CD14-positive monocyte (primary cell): Measurements from ENCODE around the gene CAMK1D. TPM values are rescaled to one million over a fixed set of nuclear protein-coding genes. Genes with fewer than 3 reads are reported as not detected.

ENCODE experiments used
- DNase-seq, 3 donors: peaks; one replicate each; pipeline ENCODE4 v3.0.0-alpha.2; 2011 to 2022
- H2AFZ ChIP-seq: 2 replicates; pipeline ENCODE4 v1.6.0; 2012; ENCODE audit warnings: mild to moderate bottlenecking, low read depth, low read length, inconsistent platforms; ENCODE audit not compliant: insufficient read depth, poor library complexity, severe bottlenecking
- H3K27ac ChIP-seq, 2 donors: 1 replicate in 1 of 2; 2 replicates in 1 of 2; pipeline ENCODE4 v1.5.1; 2012 to 2013; ENCODE audit warnings: low read length in 2 of 2, control low read depth in 1 of 2, inconsistent platforms in 1 of 2, low read depth in 1 of 2, mild to moderate bottlenecking in 1 of 2
- H3K27me3 ChIP-seq, 2 donors: one replicate each; pipeline versions ENCODE4 v1.6.0 to v1.6.1; 2011 to 2013; ENCODE audit warnings: low read length in 2 of 2; ENCODE audit not compliant: control insufficient read depth in 2 of 2, insufficient read depth in 2 of 2
- H3K36me3 ChIP-seq, 2 donors: replicated peaks in 1 of 2; 1 replicate in 1 of 2; 2 replicates in 1 of 2; pipeline versions ENCODE4 v1.5.1 to v1.6.1; 2012 to 2013; ENCODE audit warnings: low read length in 2 of 2, control low read depth in 1 of 2, inconsistent platforms in 1 of 2, mild to moderate bottlenecking in 1 of 2; ENCODE audit not compliant: insufficient read depth in 2 of 2, control insufficient read depth in 1 of 2
- H3K4me1 ChIP-seq, 2 donors: 1 replicate in 1 of 2; 2 replicates in 1 of 2; pipeline versions ENCODE4 v1.5.1 to v1.6.1; 2012 to 2013; ENCODE audit warnings: low read length in 2 of 2, control low read depth in 1 of 2, inconsistent platforms in 1 of 2, mild to moderate bottlenecking in 1 of 2, moderate library complexity in 1 of 2; ENCODE audit not compliant: insufficient read depth in 2 of 2, control insufficient read depth in 1 of 2
- H3K4me2 ChIP-seq: replicated peaks from 2 replicates; pipeline ENCODE3; 2012; ENCODE audit warnings: low read length, moderate library complexity, mild to moderate bottlenecking; ENCODE audit not compliant: poor library complexity, severe bottlenecking; ENCODE audit errors: extremely low read depth
- H3K4me3 ChIP-seq, 3 experiments: fragments of 200-600 bp in 1 of 3; sonication (generic) in 1 of 3; replicated peaks in 1 of 3; 1 replicate in 2 of 3; 2 replicates in 1 of 3; pipeline ENCODE4 v1.5.1; 2011 to 2013; ENCODE audit warnings: low read length in 3 of 3, mild to moderate bottlenecking in 3 of 3, control low read depth in 2 of 3, low read depth in 2 of 3, inconsistent platforms in 1 of 3, moderate library complexity in 1 of 3
- H3K79me2 ChIP-seq: 2 replicates; pipeline ENCODE4 v1.6.0; 2012; ENCODE audit warnings: mild to moderate bottlenecking, control low read depth, inconsistent platforms, low read length, moderate library complexity; ENCODE audit not compliant: insufficient read depth
- H3K9ac ChIP-seq: 2 replicates; pipeline ENCODE4 v1.6.0; 2017; ENCODE audit warnings: low read length, mild to moderate bottlenecking; ENCODE audit not compliant: insufficient read depth, poor library complexity, severe bottlenecking
- H3K9me3 ChIP-seq, 2 donors: replicated peaks in 1 of 2; 1 replicate in 1 of 2; 2 replicates in 1 of 2; pipeline versions ENCODE4 v1.5.1 to v1.6.1; 2012 to 2013; ENCODE audit warnings: low read length in 2 of 2, control low read depth in 1 of 2; ENCODE audit not compliant: control insufficient read depth in 1 of 2, insufficient read depth in 1 of 2
- H4K20me1 ChIP-seq: 2 replicates; pipeline ENCODE4 v1.6.0; 2012; ENCODE audit warnings: mild to moderate bottlenecking, low read length, control low read depth, moderate library complexity; ENCODE audit not compliant: insufficient read depth
- H3K27ac Mint-ChIP-seq, 7 donors: one replicate each; pipeline ENCODE4 v1.8.0; 2020; ENCODE audit warnings: mild to moderate bottlenecking in 7 of 7, mixed read lengths in 7 of 7, moderate library complexity in 6 of 7, inconsistent platforms in 2 of 7
- H3K27me3 Mint-ChIP-seq, 3 donors: one replicate each; pipeline ENCODE4 v1.8.0; 2021 to 2022; ENCODE audit warnings: low read depth in 3 of 3, mild to moderate bottlenecking in 3 of 3, mixed read lengths in 3 of 3, moderate library complexity in 3 of 3, inconsistent platforms in 1 of 3
- H3K36me3 Mint-ChIP-seq, 2 donors: one replicate each; pipeline ENCODE4 v1.8.0; 2020; ENCODE audit warnings: mixed read lengths in 2 of 2, inconsistent platforms in 1 of 2, mild to moderate bottlenecking in 1 of 2
- H3K4me1 Mint-ChIP-seq: one replicate; pipeline ENCODE4 v1.8.0; 2020; ENCODE audit warnings: mild to moderate bottlenecking, mixed read lengths
- H3K4me3 Mint-ChIP-seq, 2 donors: one replicate each; pipeline ENCODE4 v1.8.0; 2020; ENCODE audit warnings: mild to moderate bottlenecking in 2 of 2, mixed read lengths in 2 of 2, moderate library complexity in 1 of 2
- H3K9me3 Mint-ChIP-seq, 7 donors: one replicate each; pipeline ENCODE4 v1.8.0; 2020 to 2022; ENCODE audit warnings: mixed read lengths in 7 of 7, mild to moderate bottlenecking in 6 of 7, moderate library complexity in 6 of 7, inconsistent platforms in 2 of 7
- WGBS: methylation state at CpG from one replicate; pipeline ENCODE4 v1.1.5; 2013; ENCODE audit warnings: missing lambda C conversion rate; ENCODE audit not compliant: insufficient coverage; 5-methylcytosine and 5-hydroxymethylcytosine counted together
- intact Hi-C, 2 donors: fragments of 100-400 bp; cut with micrococcal nuclease; formaldehyde crosslinking; loops; one replicate each; pipeline versions ENCODE4 v1.15.0 to v1.15.1; 2023
- polyA plus RNA-seq, 3 donors: library from polyadenylated mRNA; depleted of rRNA in 1 of 3; unstranded in 2 of 3; stranded (reverse) in 1 of 3; fragments of 300-500 nt in 2 of 3; fragments of >200 nt in 1 of 3; fragmentation: Illumina TruSeq in 2 of 3; gene quantifications; 1 replicate in 2 of 3; 2 replicates in 1 of 3; pipeline ENCODE4 v1.2.3, GENCODE V29; 2012 to 2021
- TF ChIP-seq, protein P1 (sequence below): fragments of 200-600 bp; IDR thresholded peaks from one replicate; pipeline ENCODE4 v1.8.0; 2022; ENCODE audit warnings: antibody characterized with exemption, mild to moderate bottlenecking

Gene CAMK1D
- polyA plus RNA-seq, 3 donors = 6.7 to 11.8 (median 7.1) TPM

DNA sequence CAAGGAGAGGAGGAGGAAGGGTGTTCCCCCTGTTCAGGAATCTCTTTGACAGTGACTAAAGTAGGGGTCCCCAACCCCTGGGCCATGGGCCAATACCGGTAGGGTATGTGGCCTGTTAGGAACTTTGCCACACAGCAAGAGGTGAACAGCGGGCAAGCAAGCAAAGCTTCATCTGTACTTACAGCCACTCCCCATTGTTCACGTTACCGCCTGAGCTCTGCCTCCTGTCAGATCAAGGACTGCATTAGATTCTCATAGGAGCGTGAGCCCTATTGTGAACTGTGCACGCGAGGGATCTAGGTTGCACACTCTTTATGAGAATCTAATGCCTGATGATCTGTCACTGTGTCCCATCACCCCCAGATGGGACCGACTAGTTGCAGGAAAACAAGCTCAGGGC lies 201.6 kb downstream of the CAMK1D start:
- Histone ChIP-seq H3K27ac (no peak overlapping the region), H3K4me2 (no peak overlapping the region), H3K27me3 (no peaks in the 10 kb centered on the region), H3K4me1 (no peaks in the 10 kb centered on the region), H3K4me3 (no peak overlapping the region), H3K36me3 (no peaks in the 10 kb centered on the region), H3K9ac (no peak overlapping the region), H4K20me1 (peaks cover 56% of the 10 kb centered on the region), H3K9me3 (no peaks in the 10 kb centered on the region), H3K79me2 (no peaks in the 10 kb centered on the region), H2AFZ (no peak overlapping the region)
- no peaks in the 10 kb centered on the region for H3K27me3 Mint-ChIP-seq
- H3K4me1 Mint-ChIP-seq = peaks cover 9% of the 10 kb centered on the region
- H3K27ac Mint-ChIP-seq = no peak overlapping the region
- peaks cover 5% of the 10 kb centered on the region in 2 donors for H3K36me3 Mint-ChIP-seq
- TF ChIP-seq, protein P1, sequence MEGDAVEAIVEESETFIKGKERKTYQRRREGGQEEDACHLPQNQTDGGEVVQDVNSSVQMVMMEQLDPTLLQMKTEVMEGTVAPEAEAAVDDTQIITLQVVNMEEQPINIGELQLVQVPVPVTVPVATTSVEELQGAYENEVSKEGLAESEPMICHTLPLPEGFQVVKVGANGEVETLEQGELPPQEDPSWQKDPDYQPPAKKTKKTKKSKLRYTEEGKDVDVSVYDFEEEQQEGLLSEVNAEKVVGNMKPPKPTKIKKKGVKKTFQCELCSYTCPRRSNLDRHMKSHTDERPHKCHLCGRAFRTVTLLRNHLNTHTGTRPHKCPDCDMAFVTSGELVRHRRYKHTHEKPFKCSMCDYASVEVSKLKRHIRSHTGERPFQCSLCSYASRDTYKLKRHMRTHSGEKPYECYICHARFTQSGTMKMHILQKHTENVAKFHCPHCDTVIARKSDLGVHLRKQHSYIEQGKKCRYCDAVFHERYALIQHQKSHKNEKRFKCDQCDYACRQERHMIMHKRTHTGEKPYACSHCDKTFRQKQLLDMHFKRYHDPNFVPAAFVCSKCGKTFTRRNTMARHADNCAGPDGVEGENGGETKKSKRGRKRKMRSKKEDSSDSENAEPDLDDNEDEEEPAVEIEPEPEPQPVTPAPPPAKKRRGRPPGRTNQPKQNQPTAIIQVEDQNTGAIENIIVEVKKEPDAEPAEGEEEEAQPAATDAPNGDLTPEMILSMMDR = no peak
- WGBS = 96% methylated on average over 6 of the region's 8 CpGs
- H3K4me3 Mint-ChIP-seq = no peak overlapping the region
- peaks cover 0 to 2% (median 0%) of the 10 kb centered on the region in 7 donors for H3K9me3 Mint-ChIP-seq
- intact Hi-C loops = no loop called here
- no peak for DNase-seq

DNA sequence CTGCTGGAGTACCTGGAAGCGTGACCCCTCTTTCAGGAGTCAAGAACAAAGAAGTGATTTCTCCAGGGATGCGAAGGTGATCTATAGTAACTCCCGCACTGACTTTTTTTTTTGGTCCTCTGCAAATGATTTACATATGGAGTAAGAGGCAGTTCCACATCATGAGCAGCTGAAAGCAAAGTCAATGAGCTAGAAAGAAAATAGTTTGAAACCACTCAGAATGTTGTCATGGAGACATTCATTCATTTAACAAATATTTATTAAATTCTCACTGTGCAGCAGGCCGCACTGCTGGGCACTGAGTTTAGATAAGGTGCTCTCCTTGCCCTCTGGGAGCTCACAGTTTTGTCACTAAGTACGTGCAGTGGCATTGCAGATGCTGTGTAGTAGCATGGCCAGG lies 206.7 kb downstream of the CAMK1D start:
- 97% methylated on average over 3 of the region's 5 CpGs for WGBS
- no peak for DNase-seq
- Histone ChIP-seq H3K4me2 (no peak overlapping the region), H3K9ac (no peak overlapping the region), H3K4me3 (no peak overlapping the region), H3K79me2 (no peaks in the 10 kb centered on the region), H2AFZ (no peak overlapping the region), H3K27ac (no peak overlapping the region), H3K4me1 (peaks cover 0 to 2% of the 10 kb centered on the region in 2 donors), H3K9me3 (no peaks in the 10 kb centered on the region), H3K36me3 (no peaks in the 10 kb centered on the region), H4K20me1 (peaks cover 56% of the 10 kb centered on the region), H3K27me3 (no peaks in the 10 kb centered on the region)
- peaks cover 1% of the 10 kb centered on the region for H3K4me1 Mint-ChIP-seq
- H3K36me3 Mint-ChIP-seq = peaks cover 5% of the 10 kb centered on the region in 2 donors
- H3K27me3 Mint-ChIP-seq = no peaks in the 10 kb centered on the region
- no peak overlapping the region for H3K4me3 Mint-ChIP-seq
- TF ChIP-seq, protein P1 = no peak
- peaks cover 0 to 2% (median 0%) of the 10 kb centered on the region in 7 donors for H3K9me3 Mint-ChIP-seq
- no peak overlapping the region for H3K27ac Mint-ChIP-seq
- intact Hi-C loops = no loop called here
